Effector memory CD4-positive, alpha-beta T cell (primary cell): Measurements from ENCODE around the gene CD1B.
"Not testable (repeated sequence)": the region's sequence is repeated elsewhere in the genome, so short reads cannot be mapped to it uniquely, and the experiment has no call there.

Source experiments
- DNase-seq, 3 donors: peaks; one replicate each; pipeline ENCODE4 v3.0.0-alpha.2; 2020
- H3K27ac ChIP-seq: 2 replicates; pipeline ENCODE4 v1.7.0; 2013; ENCODE audit warnings: mild to moderate bottlenecking, low read length, moderate library complexity; ENCODE audit not compliant: insufficient read depth, poor library complexity, severe bottlenecking
- H3K27me3 ChIP-seq: replicated peaks from 2 replicates; pipeline ENCODE4 v1.7.0; 2013; ENCODE audit warnings: mild to moderate bottlenecking, low read length; ENCODE audit not compliant: insufficient read depth, control insufficient read depth, poor library complexity, severe bottlenecking
- H3K36me3 ChIP-seq: 2 replicates; pipeline ENCODE4 v1.7.0; 2013; ENCODE audit warnings: mild to moderate bottlenecking, low read length, moderate library complexity; ENCODE audit not compliant: control insufficient read depth, insufficient read depth
- H3K4me1 ChIP-seq: 2 replicates; pipeline ENCODE4 v1.7.0; 2013; ENCODE audit warnings: low read length, mild to moderate bottlenecking; ENCODE audit not compliant: control insufficient read depth, insufficient read depth, poor library complexity, severe bottlenecking
- H3K4me3 ChIP-seq: 2 replicates; pipeline ENCODE4 v1.7.0; 2013; ENCODE audit warnings: low read length, low read depth, mild to moderate bottlenecking; ENCODE audit not compliant: insufficient read depth, poor library complexity, severe bottlenecking
- H3K9me3 ChIP-seq: 2 replicates; pipeline ENCODE4 v1.7.0; 2013; ENCODE audit warnings: mild to moderate bottlenecking, low read length, moderate library complexity; ENCODE audit not compliant: control insufficient read depth
- total RNA-seq, 3 donors: gene quantifications; one replicate each; lab custom pipeline; 2026; lab: John Stamatoyannopoulos, UW

Gene CD1B
- total RNA-seq = 0 reads per million in 3 donors

GRCh38 chr1:158331481-158332150, at the start of gene CD1B:
Gene CD1B, minus strand, starts transcription at chr1:158331531. Its CDS starts 108 bp downstream, at chr1:158331423.
- no peak within 1 kb of the TSS for H3K27ac ChIP-seq
- H3K27me3 ChIP-seq = no peaks in the 10 kb centered on the region
- no peaks in the 10 kb centered on the region for H3K4me1 ChIP-seq
- H3K4me3 ChIP-seq = no peak within 1 kb of the TSS
- no peaks in the 10 kb centered on the region for H3K36me3 ChIP-seq
- no peak for DNase-seq
- H3K9me3 ChIP-seq = no peaks in the 10 kb centered on the region

DNA sequence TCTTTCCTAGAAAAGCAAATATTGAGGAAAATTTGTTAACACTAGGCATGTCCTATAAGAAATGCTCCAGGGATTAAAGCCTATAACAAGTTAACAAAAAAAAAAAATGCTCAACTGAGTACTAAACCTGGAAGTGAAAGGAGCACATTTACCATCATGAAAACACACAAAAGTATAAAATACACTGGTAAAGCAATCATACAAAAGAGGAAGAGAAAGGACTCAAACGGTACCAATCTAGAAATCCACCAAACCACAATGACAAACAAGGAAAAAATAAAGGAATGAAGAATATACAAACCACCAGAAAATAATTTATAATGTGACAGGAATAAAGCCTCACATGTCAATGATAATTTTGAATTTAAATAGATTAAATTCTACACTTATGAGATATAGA, 43.5 kb upstream of the CD1B start:
- Histone ChIP-seq H3K4me3 (no peak overlapping the region), H3K36me3 (no peaks in the 10 kb centered on the region), H3K27ac (no peak overlapping the region), H3K9me3 (no peaks in the 10 kb centered on the region), H3K27me3 (no peaks in the 10 kb centered on the region), H3K4me1 (no peaks in the 10 kb centered on the region)
- no peak for DNase-seq

DNA sequence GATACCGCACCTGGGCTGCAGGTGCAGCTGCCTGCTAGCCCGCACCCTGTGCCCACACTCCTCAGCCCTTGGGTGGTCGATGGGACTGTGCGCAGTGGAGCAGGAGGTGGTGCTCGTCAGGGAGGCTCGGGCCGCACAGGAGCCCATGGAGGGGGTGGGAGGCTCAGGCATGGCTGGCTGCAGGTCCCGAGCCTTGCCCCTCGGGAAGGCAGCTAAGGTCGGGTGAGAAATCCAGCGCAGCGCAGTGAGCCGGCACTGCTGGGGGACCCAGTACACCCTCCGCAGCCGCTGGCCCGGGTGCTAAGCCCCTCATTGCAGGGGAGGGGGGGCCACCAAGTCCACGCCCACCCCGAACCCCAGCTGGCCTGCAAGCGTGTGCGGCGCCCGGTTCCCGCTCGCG, 42.8 kb upstream of the CD1B start:
- H3K27ac ChIP-seq, H3K27me3 ChIP-seq, H3K4me1 ChIP-seq, H3K9me3 ChIP-seq, H3K4me3 ChIP-seq, DNase-seq, H3K36me3 ChIP-seq: not testable (repeated sequence)

DNA sequence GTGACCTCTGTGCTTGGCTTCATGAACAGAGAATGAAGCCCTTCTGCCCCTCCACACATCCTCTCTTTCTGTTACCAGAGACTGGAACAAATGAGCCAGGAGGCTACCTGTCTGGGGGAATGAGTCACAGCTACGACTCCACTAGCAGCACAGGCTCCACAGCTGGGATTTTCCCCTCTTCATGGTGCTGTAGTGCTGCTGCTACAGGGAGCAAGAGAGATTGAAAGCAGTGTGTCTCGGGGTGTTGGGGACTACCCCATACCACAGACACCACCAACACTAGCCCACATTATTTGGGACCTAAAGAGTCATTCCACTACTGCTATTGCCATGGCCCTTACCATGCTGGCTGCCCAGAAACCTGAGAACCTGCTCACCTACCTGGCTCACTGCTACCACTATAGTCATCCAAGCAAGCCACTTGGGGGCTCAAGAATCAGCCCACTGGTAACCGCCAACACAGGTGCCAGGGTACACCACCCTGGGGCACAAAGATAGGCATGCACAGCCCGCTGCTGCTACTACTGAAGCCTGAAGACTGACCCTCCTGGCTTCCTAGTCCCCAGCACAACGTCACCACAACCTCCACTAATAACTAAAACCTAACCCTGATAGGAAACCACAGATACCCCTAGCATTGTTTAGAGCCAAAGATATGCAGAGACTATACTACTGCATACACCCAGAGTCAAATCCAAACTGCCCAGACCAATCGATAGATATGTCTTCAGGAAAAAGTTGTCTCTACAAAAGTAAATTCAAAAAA, 40.0 kb upstream of the CD1B start:
- H3K4me3 ChIP-seq = no peak overlapping the region
- DNase-seq = no peak

DNA sequence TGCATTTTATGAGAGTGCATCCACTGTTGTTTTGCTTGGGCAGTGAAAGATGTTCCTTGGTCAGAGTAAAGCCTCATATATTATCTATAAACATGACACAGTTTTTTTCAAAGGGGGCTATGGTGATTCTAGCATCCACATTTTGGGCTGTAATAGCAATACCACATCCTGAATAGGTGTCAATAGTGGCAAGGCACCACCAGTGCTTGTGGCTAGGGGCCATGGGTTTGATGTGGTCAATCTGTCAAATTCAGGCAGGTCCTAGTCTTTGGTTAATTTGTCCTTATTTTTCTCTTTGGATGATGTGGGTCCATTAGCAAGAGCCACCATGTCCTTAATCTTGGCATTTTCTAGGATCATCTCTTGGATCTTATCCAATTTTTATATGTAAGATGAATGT, 35.5 kb upstream of the CD1B start:
- no peaks in the 10 kb centered on the region for H3K9me3 ChIP-seq
- H3K27me3 ChIP-seq = peaks cover 3% of the 10 kb centered on the region
- DNase-seq = no peak
- H3K36me3 ChIP-seq = no peaks in the 10 kb centered on the region
- H3K4me3 ChIP-seq = no peak overlapping the region
- H3K4me1 ChIP-seq = no peaks in the 10 kb centered on the region
- no peak overlapping the region for H3K27ac ChIP-seq

More for the DNA sequence above, 40.0 kb upstream of the CD1B start:
- H3K27ac ChIP-seq = no peak overlapping the region
- H3K9me3 ChIP-seq = no peaks in the 10 kb centered on the region
- no peaks in the 10 kb centered on the region for H3K4me1 ChIP-seq
- H3K36me3 ChIP-seq = no peaks in the 10 kb centered on the region
- H3K27me3 ChIP-seq = peaks cover 3% of the 10 kb centered on the region

- no peaks in the 10 kb centered on the region for H3K9me3 ChIP-seq
- no peak overlapping the region for H3K4me3 ChIP-seq
- DNase-seq = no peak
- no peak overlapping the region for H3K27ac ChIP-seq
- no peaks in the 10 kb centered on the region for H3K4me1 ChIP-seq
- no peaks in the 10 kb centered on the region for H3K36me3 ChIP-seq
- no peaks in the 10 kb centered on the region for H3K27me3 ChIP-seq
These were observed 31.6 kb upstream of the CD1B start for GRCh38 chr1:158362941-158363340.

GRCh38 chr1:158362482-158362881, 31.2 kb upstream of the CD1B start:
- Histone ChIP-seq H3K27ac (no peak overlapping the region), H3K36me3 (no peaks in the 10 kb centered on the region), H3K4me1 (no peaks in the 10 kb centered on the region), H3K9me3 (no peaks in the 10 kb centered on the region), H3K27me3 (no peaks in the 10 kb centered on the region), H3K4me3 (no peak overlapping the region)
- no peak for DNase-seq

- Histone ChIP-seq H3K27ac (no peak overlapping the region), H3K36me3 (no peaks in the 10 kb centered on the region), H3K9me3 (no peaks in the 10 kb centered on the region), H3K27me3 (no peaks in the 10 kb centered on the region), H3K4me1 (no peaks in the 10 kb centered on the region), H3K4me3 (no peak overlapping the region)
- no peak for DNase-seq
These were observed 26.1 kb upstream of the CD1B start for GRCh38 chr1:158357441-158357840.

DNA sequence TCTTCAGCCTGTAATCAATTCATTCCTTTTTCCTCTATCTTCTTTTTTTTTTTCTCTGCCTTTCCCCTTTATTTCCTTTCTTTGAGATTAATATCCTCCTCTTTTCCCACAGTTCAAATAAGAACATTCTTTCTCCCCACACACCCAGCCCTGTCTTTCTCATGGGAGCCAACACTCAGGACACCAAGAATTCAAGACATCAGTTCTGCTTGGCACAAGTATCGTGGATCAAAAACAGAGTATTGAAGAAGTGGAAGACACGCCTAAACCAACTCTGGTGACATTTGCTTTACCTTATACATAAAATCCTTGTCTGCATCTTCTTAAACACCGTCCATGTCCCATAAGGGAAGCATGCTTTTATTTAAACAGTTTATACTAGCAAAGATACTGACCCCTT, 25.3 kb upstream of the CD1B start:
- H3K4me3 ChIP-seq = no peak overlapping the region
- H3K9me3 ChIP-seq = no peaks in the 10 kb centered on the region
- DNase-seq = no peak
- H3K36me3 ChIP-seq = no peaks in the 10 kb centered on the region
- no peaks in the 10 kb centered on the region for H3K4me1 ChIP-seq
- H3K27me3 ChIP-seq = no peaks in the 10 kb centered on the region
- H3K27ac ChIP-seq = no peak overlapping the region

- H3K27me3 ChIP-seq = no peaks in the 10 kb centered on the region
- H3K9me3 ChIP-seq = no peaks in the 10 kb centered on the region
- H3K36me3 ChIP-seq = no peaks in the 10 kb centered on the region
- H3K4me1 ChIP-seq = no peaks in the 10 kb centered on the region
- DNase-seq = no peak
- H3K27ac ChIP-seq = no peak overlapping the region
- no peak overlapping the region for H3K4me3 ChIP-seq
These were observed 24.5 kb upstream of the CD1B start for GRCh38 chr1:158355773-158356285.
